Hematopoietic multipotent progenitor cell (in vitro differentiated cells): ENCODE results near the gene OXCT2. TPM values are rescaled to one million over a fixed set of nuclear protein-coding genes. Genes with fewer than 3 reads are reported as not detected.
A peak's percentile ranks its signal among the peaks of the same experiment; 100 is the strongest.
"Not testable (repeated sequence)": the region's sequence is repeated elsewhere in the genome, so short reads cannot be mapped to it uniquely, and the experiment has no call there.

ENCODE experiments used
- DNase-seq, 3 donors: peaks; one replicate each; pipeline ENCODE4 v3.0.0-alpha.2; 2011 to 2015; ENCODE audit warnings: low read depth in 2 of 3, low spot score in 2 of 3
- total RNA-seq: library from RNA; depleted of rRNA; stranded (reverse); fragments of >200 nt; gene quantifications from one replicate; pipeline ENCODE4 v1.2.3, GENCODE V29; 2012

The OXCT2 gene
- total RNA-seq, result 1.6 TPM

GRCh38 chr1:39771022-39771532, at the start of gene OXCT2:
Gene OXCT2 (minus strand): TSS chr1:39771348. CDS start chr1:39771255, 93 bp downstream.
- DNase-seq, result not testable (repeated sequence)

GRCh38 chr1:39819091-39819812, 48.1 kb upstream of the OXCT2 start:
- no peak for DNase-seq

GRCh38 chr1:39818482-39818881, 47.3 kb upstream of the OXCT2 start:
- DNase-seq, result peak in 2 of 3 donors; percentile 15 to 18

- peak; percentile 37 to 86 (median 77) for DNase-seq
Measured at GRCh38 chr1:39817091-39817932, 46.2 kb upstream of the OXCT2 start.

- peak; percentile 41 to 75 (median 66) for DNase-seq
Measured at GRCh38 chr1:39816415-39817090, 45.4 kb upstream of the OXCT2 start.

GRCh38 chr1:39812913-39813312, 41.8 kb upstream of the OXCT2 start:
- no peak for DNase-seq

- no peak for DNase-seq
Measured at GRCh38 chr1:39808784-39809517, 37.8 kb upstream of the OXCT2 start.

- no peak for DNase-seq
Measured at GRCh38 chr1:39805385-39805784, 34.2 kb upstream of the OXCT2 start.

GRCh38 chr1:39802496-39803260, 31.5 kb upstream of the OXCT2 start:
- no peak for DNase-seq

GRCh38 chr1:39800471-39800835, 29.3 kb upstream of the OXCT2 start:
- DNase-seq, result no peak

GRCh38 chr1:39799770-39800470, 28.8 kb upstream of the OXCT2 start:
- peak in 2 of 3 donors; percentile 31 to 54 for DNase-seq

- peak; percentile 62 to 95 (median 93) for DNase-seq
Measured at GRCh38 chr1:39798859-39799769, 28.0 kb upstream of the OXCT2 start.

- no peak for DNase-seq
Measured at GRCh38 chr1:39795651-39796050, 24.5 kb upstream of the OXCT2 start.

GRCh38 chr1:39791838-39792237, 20.7 kb upstream of the OXCT2 start:
- no peak for DNase-seq

GRCh38 chr1:39789571-39790110, 18.5 kb upstream of the OXCT2 start:
- no peak for DNase-seq

GRCh38 chr1:39788758-39789570, 17.8 kb upstream of the OXCT2 start, which contains the start of gene BMP8B:
Gene BMP8B (minus strand): TSS chr1:39788865. CDS start chr1:39788485, 380 bp downstream.
- peak in 2 of 3 donors; percentile 15 to 23 for DNase-seq

- peak in 1 of 3 donors; percentile 8 for DNase-seq
Measured at GRCh38 chr1:39788426-39788757, 17.2 kb upstream of the OXCT2 start.
